IMR-90 (cell line): Measurements from ENCODE around the gene LNP1. TPM values are rescaled to one million over a fixed set of nuclear protein-coding genes. Genes with fewer than 3 reads are reported as not detected.

ENCODE experiments used
- ATAC-seq: fragments of 200-7000 bp; cut with Tn5 transposase; 2 replicates; pipeline ENCODE4 v1.9.1; 2020; ENCODE audit warnings: low read depth, mild to moderate bottlenecking, moderate library complexity
- BruUV-seq: library from RNA; stranded (reverse); fragments of 400-500 nt; replicated peaks from 2 replicates; lab custom pipeline; 2021; lab: Mats Ljungman, UMichigan
- CTCF ChIA-PET: fragments of 300-600 bp; formaldehyde crosslinking; extraction: SDS; loops from one replicate; lab custom pipeline; 2021; ENCODE audit warnings: antibody characterized with exemption; lab: Yijun Ruan, JAX
- POLR2A ChIA-PET: fragments of 300-600 bp; sonication (Branson Sonifier 250); formaldehyde crosslinking; loops from one replicate; lab custom pipeline; 2022; ENCODE audit warnings: antibody characterized with exemption; ENCODE audit not compliant: unreplicated experiment; lab: Charles Lee
- DNase-seq: peaks from one replicate; pipeline ENCODE4 v3.0.0; 2013
- H2AFZ ChIP-seq: replicated peaks from 2 replicates; pipeline ENCODE3; 2013; ENCODE audit warnings: low read length, mild to moderate bottlenecking; ENCODE audit not compliant: poor library complexity
- H2AK5ac ChIP-seq: 2 replicates; pipeline ENCODE4 v1.6.1; 2013; ENCODE audit warnings: low read depth, low read length, inconsistent platforms
- H2AK9ac ChIP-seq: replicated peaks from 2 replicates; pipeline ENCODE3; 2013; ENCODE audit warnings: mild to moderate bottlenecking, low read depth, low read length, moderate library complexity; ENCODE audit not compliant: poor library complexity
- H2BK120ac ChIP-seq: 2 replicates; pipeline ENCODE4 v1.6.1; 2013; ENCODE audit warnings: low read depth, low read length, inconsistent platforms
- H2BK15ac ChIP-seq: 3 replicates; pipeline ENCODE4 v1.6.1; 2013; ENCODE audit warnings: low read depth, low read length, inconsistent platforms
- H2BK20ac ChIP-seq: 2 replicates; pipeline ENCODE4 v1.6.1; 2013; ENCODE audit warnings: low read depth, mild to moderate bottlenecking, inconsistent platforms, low read length, moderate library complexity
- H2BK5ac ChIP-seq: 2 replicates; pipeline ENCODE4 v1.6.1; 2013; ENCODE audit warnings: mild to moderate bottlenecking, low read depth, low read length, inconsistent platforms; ENCODE audit not compliant: poor library complexity, severe bottlenecking
- H3K14ac ChIP-seq: replicated peaks from 2 replicates; pipeline ENCODE4 v1.6.1; 2013; ENCODE audit warnings: low read depth, low read length, inconsistent platforms
- H3K18ac ChIP-seq: 2 replicates; pipeline ENCODE4 v1.6.1; 2013; ENCODE audit warnings: low read depth, low read length, control low read depth
- H3K23ac ChIP-seq: 2 replicates; pipeline ENCODE4 v1.6.1; 2013; ENCODE audit warnings: low read depth, low read length, inconsistent platforms
- H3K27ac ChIP-seq: 2 replicates; pipeline ENCODE4 v1.5.1; 2013; ENCODE audit warnings: mild to moderate bottlenecking, control low read depth, low read length; ENCODE audit not compliant: insufficient read depth
- H3K27me3 ChIP-seq: 2 replicates; pipeline ENCODE4 v1.6.1; 2013; ENCODE audit warnings: low read length; ENCODE audit not compliant: control insufficient read depth, insufficient read depth
- H3K36me3 ChIP-seq: 2 replicates; pipeline ENCODE4 v1.6.1; 2013; ENCODE audit warnings: low read length, mixed read lengths; ENCODE audit not compliant: control insufficient read depth, insufficient read depth
- H3K4ac ChIP-seq: 2 replicates; pipeline ENCODE4 v1.6.1; 2013; ENCODE audit warnings: low read depth, low read length, inconsistent platforms
- H3K4me1 ChIP-seq: 2 replicates; pipeline ENCODE4 v1.6.1; 2013; ENCODE audit warnings: low read length, mixed read lengths; ENCODE audit not compliant: control insufficient read depth, insufficient read depth
- H3K4me2 ChIP-seq: 2 replicates; pipeline ENCODE4 v1.6.1; 2013; ENCODE audit warnings: low read depth, mild to moderate bottlenecking, control low read depth, low read length, moderate library complexity
- H3K4me3 ChIP-seq: 2 replicates; pipeline ENCODE4 v1.5.1; 2013; ENCODE audit warnings: low read depth, mild to moderate bottlenecking, control low read depth, low read length, moderate library complexity; ENCODE audit not compliant: insufficient read depth
- H3K56ac ChIP-seq: 2 replicates; pipeline ENCODE4 v1.6.1; 2013; ENCODE audit warnings: low read length, inconsistent platforms; ENCODE audit not compliant: insufficient read depth; ENCODE audit errors: extremely low read depth
- H3K79me1 ChIP-seq, 2 experiments: 2 replicates each; pipeline ENCODE4 v1.6.1; 2013; ENCODE audit warnings: low read length in 2 of 2, inconsistent platforms in 1 of 2, low read depth in 1 of 2
- H3K9ac ChIP-seq: 2 replicates; pipeline ENCODE4 v1.6.1; 2013; ENCODE audit warnings: low read depth, low read length, control low read depth
- H3K9me1 ChIP-seq: 2 replicates; pipeline ENCODE4 v1.6.1; 2013; ENCODE audit warnings: low read length, inconsistent platforms; ENCODE audit not compliant: insufficient read depth
- H3K9me3 ChIP-seq: 2 replicates; pipeline ENCODE4 v1.6.1; 2013; ENCODE audit warnings: low read length; ENCODE audit not compliant: control insufficient read depth, insufficient read depth
- H4K20me1 ChIP-seq: 2 replicates; pipeline ENCODE4 v1.6.1; 2013; ENCODE audit warnings: low read length, inconsistent platforms; ENCODE audit not compliant: insufficient read depth
- H4K5ac ChIP-seq: 2 replicates; pipeline ENCODE4 v1.6.1; 2013; ENCODE audit warnings: mild to moderate bottlenecking, low read depth, low read length, control low read depth
- H4K8ac ChIP-seq, 2 experiments: 2 replicates each; pipeline ENCODE4 v1.6.1; 2013; ENCODE audit warnings: low read depth in 2 of 2, low read length in 2 of 2, control low read depth in 1 of 2, inconsistent platforms in 1 of 2
- H4K91ac ChIP-seq: 2 replicates; pipeline ENCODE4 v1.6.1; 2013; ENCODE audit warnings: low read depth, low read length, inconsistent platforms; ENCODE audit not compliant: insufficient read depth
- BHLHE40 ChIP-seq: fragments of 150-350 bp; IDR thresholded peaks from 2 replicates; pipeline ENCODE4 v1.6.1; 2016; ENCODE audit warnings: mild to moderate bottlenecking, low read depth, low read length
- CEBPB ChIP-seq: IDR thresholded peaks from 2 replicates; pipeline ENCODE4 v1.6.1; 2012; ENCODE audit warnings: low read depth, low read length, improper control_type of control experiment
- CHD1 ChIP-seq: IDR thresholded peaks from 2 replicates; pipeline ENCODE4 v1.6.1; 2012; ENCODE audit warnings: low read depth, low read length, improper control_type of control experiment
- FOS ChIP-seq: fragments of 150-350 bp; IDR thresholded peaks from 2 replicates; pipeline ENCODE4 v1.6.1; 2016; ENCODE audit warnings: low read depth, low read length
- MAFK ChIP-seq: IDR thresholded peaks from 2 replicates; pipeline ENCODE4 v1.6.1; 2012; ENCODE audit warnings: low read depth, low read length, improper control_type of control experiment
- MAZ ChIP-seq: IDR thresholded peaks from 2 replicates; pipeline ENCODE4 v1.6.1; 2012; ENCODE audit warnings: low read depth, mild to moderate bottlenecking, low read length, improper control_type of control experiment, moderate library complexity, borderline replicate concordance
- MXI1 ChIP-seq: IDR thresholded peaks from 2 replicates; pipeline ENCODE4 v1.6.1; 2012; ENCODE audit warnings: low read depth, mild to moderate bottlenecking, low read length, moderate library complexity, borderline replicate concordance
- NFE2L2 ChIP-seq: fragments of 150-350 bp; IDR thresholded peaks from 2 replicates; pipeline ENCODE4 v1.6.1; 2016; ENCODE audit warnings: low read depth, mild to moderate bottlenecking, low read length
- POLR2A ChIP-seq: IDR thresholded peaks from 2 replicates; pipeline ENCODE4 v1.6.1; 2012; ENCODE audit warnings: mild to moderate bottlenecking, low read depth, low read length
- RAD21 ChIP-seq: IDR thresholded peaks from 2 replicates; pipeline ENCODE4 v1.6.1; 2012; ENCODE audit warnings: low read length, improper control_type of control experiment
- RCOR1 ChIP-seq: IDR thresholded peaks from 2 replicates; pipeline ENCODE4 v1.6.1; 2012; ENCODE audit warnings: mild to moderate bottlenecking, low read length, improper control_type of control experiment; ENCODE audit not compliant: insufficient replicate concordance
- RFX5 ChIP-seq: IDR thresholded peaks from 2 replicates; pipeline ENCODE4 v1.8.0; 2012; ENCODE audit warnings: low read depth, mild to moderate bottlenecking, low read length, moderate library complexity
- SMC3 ChIP-seq: fragments of 150-350 bp; IDR thresholded peaks from 2 replicates; pipeline ENCODE4 v1.6.1; 2016; ENCODE audit warnings: low read depth, mild to moderate bottlenecking, antibody characterized with exemption, low read length, moderate library complexity
- WGBS, 2 experiments: methylation state at CpG; one replicate each; pipeline versions ENCODE4 v1.1.5 to v1.1.7; 2013; ENCODE audit warnings: missing lambda C conversion rate in 2 of 2; ENCODE audit not compliant: insufficient read length in 1 of 2; ENCODE audit errors: extremely low coverage in 2 of 2; 5-methylcytosine and 5-hydroxymethylcytosine counted together
- dilution Hi-C: fragments of 300-500 bp; cut with HindIII; formaldehyde crosslinking; loops from one replicate; pipeline ENCODE4 v1.14.3; 2018; ENCODE audit warnings: low sequenced_read_pairs; ENCODE audit not compliant: unreplicated experiment
- in situ Hi-C: fragments of 300-500 bp; cut with MboI; formaldehyde crosslinking; loops from 3 replicates; pipeline ENCODE4 v1.14.3; 2019; ENCODE audit warnings: low sequenced_read_pairs, inconsistent platforms, mixed read lengths
- intact Hi-C: fragments of 100-400 bp; cut with micrococcal nuclease; formaldehyde crosslinking; loops from 2 replicates; pipeline ENCODE4 v1.10.0; 2022
- polyA plus RNA-seq, 3 experiments: library from polyadenylated mRNA; depleted of rRNA; stranded (reverse); fragments of >200 nt; gene quantifications; 2 replicates each; pipeline ENCODE4 v1.2.3, GENCODE V29; 2012; ENCODE audit warnings: low replicate concordance in 1 of 3
- total RNA-seq: library from RNA; depleted of rRNA; stranded (reverse); fragments of >200 nt; gene quantifications from 2 replicates; pipeline ENCODE4 v1.2.3, GENCODE V29; 2012
- TF ChIP-seq, protein P1 (sequence below): fragments of 150-350 bp; IDR thresholded peaks from 2 replicates; pipeline ENCODE4 v1.6.1; 2017; ENCODE audit warnings: mild to moderate bottlenecking, antibody characterized with exemption, low read length, low read depth
- TF ChIP-seq, protein P2 (sequence below): fragments of 150-350 bp; IDR thresholded peaks from 2 replicates; pipeline ENCODE4 v1.6.1; 2016; ENCODE audit warnings: low read depth, mild to moderate bottlenecking, low read length, moderate library complexity, borderline replicate concordance

The LNP1 gene
- total and polyA plus RNA-seq, 2 of the 4 experiments (the other 2 are of a cell fraction), result 2.2 to 2.4 TPM

GRCh38 chr3:100399341-100400071, 1.8 kb upstream of the LNP1 start (continued):
- no peak for TF ChIP-seq MAFK

DNA sequence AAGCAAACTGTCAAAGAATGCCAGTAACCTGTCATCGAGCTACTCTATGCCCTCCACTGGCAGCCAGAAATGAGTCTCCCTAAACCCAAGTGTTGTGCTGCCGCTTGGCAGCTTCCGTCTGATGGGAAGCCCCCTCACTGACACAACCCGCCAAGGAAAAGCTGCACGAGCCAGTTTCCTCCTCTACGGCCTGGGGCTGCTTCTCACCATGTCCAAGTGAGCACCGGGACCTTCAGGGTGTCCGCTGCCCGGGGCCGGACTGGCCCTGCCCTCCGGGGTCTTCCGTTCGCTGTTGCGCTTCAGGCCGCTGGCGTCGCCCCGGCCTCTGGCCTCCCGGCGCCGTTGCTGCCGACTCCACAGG, 940 bp upstream of the LNP1 start:
- dilution Hi-C loops (no loop called here), intact Hi-C loops (loop anchor here (5.0 kb wide), 1 partner anchor 92 kb away; the partner anchor contains the start of gene TMEM45A), in situ Hi-C loops (no loop called here)
- no peaks in the 10 kb centered on the region for H3K27me3 ChIP-seq
- no peaks in the 10 kb centered on the region for H3K9me3 ChIP-seq
- H3K23ac ChIP-seq, result peak overlapping the region; percentile 61; the same call in 1 of the 2 replicates
- no peak overlapping the region for H2BK20ac ChIP-seq
- H3K4ac ChIP-seq, result peak overlapping the region; percentile 42
- no peaks in the 10 kb centered on the region; the same call in 1 of the 2 replicates for H3K9me1 ChIP-seq
- H2BK120ac ChIP-seq, result no peak overlapping the region
- CTCF ChIA-PET, result interaction anchor here (1.3 kb wide), 1 partner anchor 15 kb away, joined by 3 read pairs; no protein-coding TSS in a partner anchor
- H2AK5ac ChIP-seq, result no peak overlapping the region
- no peak overlapping the region for H3K18ac ChIP-seq
- POLR2A ChIA-PET, result interaction anchor here (1.3 kb wide), 1 partner anchor 16 kb away, joined by 4 read pairs; no protein-coding TSS in a partner anchor
- H3K27ac ChIP-seq, result peak overlapping the region; percentile 78
- peak overlapping the region; percentile 97 for H2AK9ac ChIP-seq
- H3K14ac ChIP-seq, result peak overlapping the region; percentile 55; the same call in 1 of the 2 replicates
- H2BK15ac ChIP-seq, result no peak overlapping the region
- peak overlapping the region; percentile 96 for H3K4me2 ChIP-seq
- H4K8ac ChIP-seq, result peak overlapping the region in 1 of 2 experiments; percentile 99; a peak in 3 of 4 replicates
- DNase-seq (peak; percentile 17), ATAC-seq (peak; percentile 1)
- H4K5ac ChIP-seq, result peak overlapping the region; percentile 1; the same call in 1 of the 2 replicates
- no TSS peak for BruUV-seq
- H4K91ac ChIP-seq, result 0 out of 2 replicates have a peak overlapping the region, but pooled peaks have one; percentile 27
- peak overlapping the region; percentile 70 for H2BK5ac ChIP-seq
- no peaks in the 10 kb centered on the region for H3K4me1 ChIP-seq
- H3K4me3 ChIP-seq, result peak overlapping the region; percentile 60
- no peaks in the 10 kb centered on the region for H3K36me3 ChIP-seq
- H3K79me1 ChIP-seq, result peaks cover 0 to 41% of the 10 kb centered on the region in 2 experiments; a peak in 2 of 4 replicates
- H4K20me1 ChIP-seq, result peaks cover 26% of the 10 kb centered on the region; the same call in 1 of the 2 replicates
- peak overlapping the region; percentile 33 for H3K56ac ChIP-seq
- H2AFZ ChIP-seq, result peak overlapping the region; percentile 99
- 1% methylated on average over 16 of the region's 22 CpGs; no CpG with 5 or more reads in 1 of the 2 experiments for WGBS, 2 experiments
- peak overlapping the region; percentile 74 for H3K9ac ChIP-seq
- no peak for TF ChIP-seq FOS
- TF ChIP-seq MAFK, result no peak
- no peak for TF ChIP-seq BHLHE40
- no peak for TF ChIP-seq RCOR1
- TF ChIP-seq RFX5, result no peak
- TF ChIP-seq, protein P1, sequence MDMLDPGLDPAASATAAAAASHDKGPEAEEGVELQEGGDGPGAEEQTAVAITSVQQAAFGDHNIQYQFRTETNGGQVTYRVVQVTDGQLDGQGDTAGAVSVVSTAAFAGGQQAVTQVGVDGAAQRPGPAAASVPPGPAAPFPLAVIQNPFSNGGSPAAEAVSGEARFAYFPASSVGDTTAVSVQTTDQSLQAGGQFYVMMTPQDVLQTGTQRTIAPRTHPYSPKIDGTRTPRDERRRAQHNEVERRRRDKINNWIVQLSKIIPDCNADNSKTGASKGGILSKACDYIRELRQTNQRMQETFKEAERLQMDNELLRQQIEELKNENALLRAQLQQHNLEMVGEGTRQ, result no peak
- TF ChIP-seq CEBPB, result no peak
- no peak for TF ChIP-seq SMC3
- TF ChIP-seq CHD1, result no peak
- no peak for TF ChIP-seq MXI1
- no peak for TF ChIP-seq NFE2L2
- TF ChIP-seq RAD21, result no peak
- TF ChIP-seq, protein P2, sequence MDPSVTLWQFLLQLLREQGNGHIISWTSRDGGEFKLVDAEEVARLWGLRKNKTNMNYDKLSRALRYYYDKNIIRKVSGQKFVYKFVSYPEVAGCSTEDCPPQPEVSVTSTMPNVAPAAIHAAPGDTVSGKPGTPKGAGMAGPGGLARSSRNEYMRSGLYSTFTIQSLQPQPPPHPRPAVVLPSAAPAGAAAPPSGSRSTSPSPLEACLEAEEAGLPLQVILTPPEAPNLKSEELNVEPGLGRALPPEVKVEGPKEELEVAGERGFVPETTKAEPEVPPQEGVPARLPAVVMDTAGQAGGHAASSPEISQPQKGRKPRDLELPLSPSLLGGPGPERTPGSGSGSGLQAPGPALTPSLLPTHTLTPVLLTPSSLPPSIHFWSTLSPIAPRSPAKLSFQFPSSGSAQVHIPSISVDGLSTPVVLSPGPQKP, result no peak
- TF ChIP-seq POLR2A, result no peak
- no peak for TF ChIP-seq MAZ
